HCT116 (cell line): Measurements from ENCODE around the gene UCKL1. TPM values are rescaled to one million over a fixed set of nuclear protein-coding genes. Genes with fewer than 3 reads are reported as not detected.

ENCODE experiments used
- ATAC-seq: fragments of 200-7000 bp; cut with Tn5 transposase; 2 replicates; pipeline ENCODE4 v1.9.1; 2020; ENCODE audit warnings: mild to moderate bottlenecking, moderate library complexity
- BruUV-seq: library from RNA; stranded (reverse); fragments of 400-500 nt; replicated peaks from 2 replicates; lab custom pipeline; 2021; lab: Mats Ljungman, UMichigan
- CTCF ChIA-PET: fragments of 300-600 bp; sonication (Branson Sonifier 250); formaldehyde crosslinking; loops from one replicate; lab custom pipeline; 2021; ENCODE audit warnings: antibody characterized with exemption; lab: Charles Lee
- POLR2A ChIA-PET: fragments of 300-600, 350-600 bp; sonication (Branson Sonifier 250); formaldehyde crosslinking; loops from one replicate; lab custom pipeline; 2021; ENCODE audit warnings: antibody characterized with exemption; lab: Charles Lee
- RAD21 ChIA-PET, 2 experiments: fragments of 300-600 bp; sonication (Branson Sonifier 250); formaldehyde crosslinking; loops; one replicate each; lab custom pipeline; 2023; ENCODE audit warnings: low total read pairs in 2 of 2; ENCODE audit not compliant: uncharacterized antibody in 2 of 2, unreplicated experiment in 2 of 2, low non-redundant PET in 1 of 2; lab: Charles Lee
- DNase-seq: peaks from one replicate; pipeline ENCODE4 v3.0.0-alpha.2; 2010; ENCODE audit warnings: low read depth, low spot score
- H2AFZ ChIP-seq: fragments of 200-600 bp; shearing (Covaris generic), sonication (generic); 2 replicates; pipeline ENCODE4 v1.6.1; 2017; ENCODE audit warnings: low read depth, mixed run types, mixed read lengths, antibody characterized with exemption, low read length; ENCODE audit not compliant: poor library complexity, severe bottlenecking
- H3K27ac ChIP-seq: 2 replicates; pipeline ENCODE4 v1.5.1; 2012; ENCODE audit warnings: low read depth, low read length
- H3K27me3 ChIP-seq: fragments of 200-600 bp; sonication (generic); 2 replicates; pipeline ENCODE4 v1.6.1; 2016; ENCODE audit warnings: mixed run types, low read length, mixed read lengths; ENCODE audit not compliant: insufficient read depth
- H3K36me3 ChIP-seq, 2 experiments: fragments of 200-500 bp in 1 of 2; fragments of 200-600 bp in 1 of 2; sonication (Bioruptor generic) in 1 of 2; sonication (generic) in 1 of 2; 2 replicates each; pipeline versions ENCODE4 v1.5.1 to v1.6.1; 2014 to 2016; ENCODE audit warnings: low read length in 2 of 2, inconsistent platforms in 1 of 2, mixed read lengths in 1 of 2, mixed run types in 1 of 2; ENCODE audit not compliant: insufficient read depth in 2 of 2, control insufficient read depth in 1 of 2
- H3K4me1 ChIP-seq, 2 experiments: fragments of 200-600 bp in 1 of 2; sonication (generic) in 1 of 2; 2 replicates each; pipeline versions ENCODE4 v1.5.1 to v1.6.1; 2012 to 2017; ENCODE audit warnings: low read length in 2 of 2, inconsistent platforms in 1 of 2, mild to moderate bottlenecking in 1 of 2, mixed read lengths in 1 of 2, mixed run types in 1 of 2, moderate library complexity in 1 of 2; ENCODE audit not compliant: insufficient read depth in 2 of 2, control insufficient read depth in 1 of 2
- H3K4me2 ChIP-seq: fragments of 200-600 bp; sonication (generic); 2 replicates; pipeline ENCODE4 v1.6.1; 2017; ENCODE audit warnings: mixed run types, low read length, mixed read lengths
- H3K4me3 ChIP-seq, 2 experiments: fragments of 200-600 bp in 1 of 2; sonication (generic) in 1 of 2; replicated peaks in 1 of 2; 2 replicates each; pipeline ENCODE4 v1.5.1; 2011 to 2016; ENCODE audit warnings: low read length in 2 of 2, control low read depth in 1 of 2, low read depth in 1 of 2, mild to moderate bottlenecking in 1 of 2, mixed read lengths in 1 of 2, mixed run types in 1 of 2
- H3K79me2 ChIP-seq: fragments of 200-600 bp; sonication (generic); 2 replicates; pipeline ENCODE4 v1.6.1; 2017; ENCODE audit warnings: mild to moderate bottlenecking, mixed run types, low read length, moderate library complexity, mixed read lengths; ENCODE audit not compliant: insufficient read depth
- H3K9ac ChIP-seq: fragments of 200-600 bp; sonication (generic); 2 replicates; pipeline ENCODE4 v1.6.1; 2016; ENCODE audit warnings: low read length, mixed read lengths
- H3K9me2 ChIP-seq: fragments of 200-600 bp; sonication (generic), shearing (Covaris generic); 2 replicates; pipeline ENCODE4 v1.6.1; 2017; ENCODE audit warnings: mixed run types, mild to moderate bottlenecking, moderate library complexity; ENCODE audit not compliant: insufficient read depth
- H3K9me3 ChIP-seq, 2 experiments: fragments of 200-500 bp in 1 of 2; fragments of 200-600 bp in 1 of 2; sonication (Bioruptor generic) in 1 of 2; sonication (generic) in 1 of 2; 2 replicates each; pipeline ENCODE4 v1.6.1; 2014 to 2017; ENCODE audit warnings: low read length in 2 of 2, mixed read lengths in 2 of 2, inconsistent platforms in 1 of 2, low read depth in 1 of 2, mild to moderate bottlenecking in 1 of 2, mixed run types in 1 of 2, moderate library complexity in 1 of 2; ENCODE audit not compliant: control insufficient read depth in 1 of 2, insufficient read depth in 1 of 2
- H4K20me1 ChIP-seq: fragments of 200-600 bp; sonication (generic), shearing (Covaris generic); 2 replicates; pipeline ENCODE4 v1.6.1; 2017; ENCODE audit warnings: mixed run types, mild to moderate bottlenecking, moderate library complexity; ENCODE audit not compliant: insufficient read depth
- EGR1 ChIP-seq: IDR thresholded peaks from 2 replicates; pipeline ENCODE4 v1.6.1; 2012; ENCODE audit warnings: low read depth
- RAD21 ChIP-seq: IDR thresholded peaks from 2 replicates; pipeline ENCODE4 v1.6.1; 2012; ENCODE audit warnings: low read depth, mild to moderate bottlenecking
- REST ChIP-seq: IDR thresholded peaks from 2 replicates; pipeline ENCODE4 v1.6.1; 2012; ENCODE audit warnings: low read depth
- TCF7L2 ChIP-seq: IDR thresholded peaks from 2 replicates; pipeline ENCODE4 v1.7.0; 2011; ENCODE audit warnings: borderline replicate concordance, inconsistent platforms; ENCODE audit not compliant: insufficient read depth, insufficient read length; ENCODE audit errors: extremely low read depth
- ZBTB33 ChIP-seq: IDR thresholded peaks from 2 replicates; pipeline ENCODE4 v1.6.1; 2011; ENCODE audit warnings: mild to moderate bottlenecking, low read length, moderate library complexity; ENCODE audit not compliant: insufficient replicate concordance; ENCODE audit errors: extremely low read depth
- intact Hi-C: fragments of 100-400 bp; cut with micrococcal nuclease; formaldehyde crosslinking; loops from 2 replicates; pipeline ENCODE4 v1.10.0; 2022
- total RNA-seq: library from RNA; stranded (reverse); gene quantifications from one replicate; pipeline ENCODE4 v1.2.1, GENCODE V29; 2021; ENCODE audit not compliant: unreplicated experiment

Gene UCKL1
- total RNA-seq, 1 experiment from 2014 or later, result 54.2 TPM

- ChIA-PET CTCF (no interaction called here), RAD21 (no interaction called here), POLR2A (no interaction called here)
- TF ChIP-seq EGR1, result no peak
- no peak for TF ChIP-seq ZBTB33
- no peak for TF ChIP-seq REST
- no peak for TF ChIP-seq TCF7L2
- no peak for TF ChIP-seq RAD21
- no peaks in the 10 kb centered on the region for H3K9me2 ChIP-seq
- H3K27me3 ChIP-seq, result no peaks in the 10 kb centered on the region
- H2AFZ ChIP-seq, result no peak overlapping the region
- intact Hi-C loops, result no loop called here
- H3K36me3 ChIP-seq, result peaks cover 4 to 13% of the 10 kb centered on the region in 2 experiments; a peak in 1 of 4 replicates
- no TSS peak for BruUV-seq
- H4K20me1 ChIP-seq, result no peaks in the 10 kb centered on the region; the same call in 1 of the 2 replicates
- ATAC-seq, result no peak
- H3K4me1 ChIP-seq, result peaks cover 4 to 11% of the 10 kb centered on the region in 2 experiments; a peak in 3 of 4 replicates
- no peaks in the 10 kb centered on the region for H3K9me3 ChIP-seq
- H3K9ac ChIP-seq, result no peak overlapping the region
- H3K27ac ChIP-seq, result no peak overlapping the region
- H3K79me2 ChIP-seq, result peaks cover 86% of the 10 kb centered on the region
- no peak overlapping the region for H3K4me3 ChIP-seq
- no peak for DNase-seq
- no peak overlapping the region for H3K4me2 ChIP-seq
Measured at GRCh38 chr20:63915471-63915870, 40.7 kb downstream of the UCKL1 start.
